HEK293 (cell line): ENCODE data around the gene CIB4.

Experiments used
- CTCF ChIA-PET: fragments of 350-600 bp; formaldehyde crosslinking; extraction: SDS; loops from one replicate; lab custom pipeline; 2021; ENCODE audit warnings: antibody characterized with exemption; lab: Yijun Ruan, JAX
- POLR2A ChIA-PET: fragments of 300-600 bp; formaldehyde crosslinking; extraction: SDS; loops from one replicate; lab custom pipeline; 2020; ENCODE audit warnings: antibody characterized with exemption, inconsistent platforms; lab: Yijun Ruan, JAX
- H3K27ac ChIP-seq: fragments of 200-500 bp; sonication (Bioruptor generic); 2 replicates; pipeline ENCODE4 v1.5.1; 2014; ENCODE audit warnings: low read depth, low read length, control low read depth, inconsistent platforms; ENCODE audit errors: extremely low read depth
- H3K36me3 ChIP-seq, 2 experiments: fragments of 200-500 bp in 1 of 2; sonication (Bioruptor generic) in 1 of 2; 1 replicate in 1 of 2; 2 replicates in 1 of 2; pipeline ENCODE4 v1.5.1; 2014 to 2017; ENCODE audit warnings: inconsistent platforms in 2 of 2, low read length in 2 of 2; ENCODE audit not compliant: control insufficient read depth in 2 of 2, insufficient read depth in 1 of 2
- H3K4me1 ChIP-seq: fragments of 200-500 bp; sonication (Bioruptor generic); 2 replicates; pipeline ENCODE4 v1.5.1; 2014; ENCODE audit warnings: mild to moderate bottlenecking, low read length, inconsistent platforms; ENCODE audit not compliant: control insufficient read depth, insufficient read depth
- H3K4me3 ChIP-seq: 2 replicates; pipeline ENCODE4 v1.5.1; 2011; ENCODE audit warnings: low read depth, mild to moderate bottlenecking, control low read depth, low read length, moderate library complexity
- H3K9me3 ChIP-seq: fragments of 200-500 bp; sonication (Bioruptor generic); 2 replicates; pipeline ENCODE4 v1.5.1; 2014; ENCODE audit warnings: low read depth, low read length, inconsistent platforms; ENCODE audit not compliant: control insufficient read depth, insufficient read depth
- AEBP2 ChIP-seq: fragments of 450-650 bp; formaldehyde crosslinking; IDR thresholded peaks from 2 replicates; pipeline ENCODE4 v1.5.1; 2016; ENCODE audit warnings: missing biosample characterization, missing genetic modification characterization, borderline replicate concordance
- GLI2 ChIP-seq: fragments of 450-650 bp; formaldehyde crosslinking; IDR thresholded peaks from 2 replicates; pipeline ENCODE4; 2017; ENCODE audit warnings: missing biosample characterization, missing genetic modification characterization, low read depth, borderline replicate concordance
- PRDM1 ChIP-seq: fragments of 450-650 bp; formaldehyde crosslinking; IDR thresholded peaks from 2 replicates; pipeline ENCODE4; 2016; ENCODE audit warnings: missing biosample characterization, missing genetic modification characterization
- SALL2 ChIP-seq: fragments of 450-650 bp; formaldehyde crosslinking; IDR thresholded peaks from 2 replicates; pipeline ENCODE4 v1.5.0; 2017; ENCODE audit warnings: missing biosample characterization, mild to moderate bottlenecking, missing genetic modification characterization, borderline replicate concordance
- SCRT1 ChIP-seq: fragments of 450-650 bp; formaldehyde crosslinking; IDR thresholded peaks from 2 replicates; pipeline ENCODE4 v1.5.1; 2016; ENCODE audit warnings: missing biosample characterization, missing genetic modification characterization, borderline replicate concordance
- SP3 ChIP-seq: fragments of 450-650 bp; formaldehyde crosslinking; IDR thresholded peaks from 2 replicates; pipeline ENCODE4 v1.5.1; 2016; ENCODE audit warnings: missing biosample characterization, missing genetic modification characterization
- ZBTB10 ChIP-seq: fragments of 450-650 bp; formaldehyde crosslinking; IDR thresholded peaks from 2 replicates; pipeline ENCODE4 v1.5.1; 2016; ENCODE audit warnings: missing biosample characterization, missing genetic modification characterization
- ZBTB21 ChIP-seq: fragments of 450-650 bp; formaldehyde crosslinking; IDR thresholded peaks from 2 replicates; pipeline ENCODE4 v1.5.1; 2017; ENCODE audit warnings: missing biosample characterization, missing genetic modification characterization
- ZBTB48 ChIP-seq: fragments of 450-650 bp; formaldehyde crosslinking; IDR thresholded peaks from 2 replicates; pipeline ENCODE4 v1.5.1; 2016; ENCODE audit warnings: missing biosample characterization, missing genetic modification characterization
- ZBTB49 ChIP-seq: fragments of 450-650 bp; formaldehyde crosslinking; IDR thresholded peaks from 2 replicates; pipeline ENCODE4 v1.5.1; 2016; ENCODE audit warnings: missing biosample characterization, missing genetic modification characterization, low read depth
- ZBTB7A ChIP-seq: fragments of 450-650 bp; formaldehyde crosslinking; IDR thresholded peaks from 2 replicates; pipeline ENCODE4 v1.5.1; 2016; ENCODE audit warnings: low read depth, missing biosample characterization, missing genetic modification characterization
- ZFP41 ChIP-seq: fragments of 450-650 bp; formaldehyde crosslinking; IDR thresholded peaks from 2 replicates; pipeline ENCODE4 v1.5.1; 2016; ENCODE audit warnings: missing biosample characterization, missing genetic modification characterization, borderline replicate concordance
- ZNF132 ChIP-seq: fragments of 450-650 bp; formaldehyde crosslinking; IDR thresholded peaks from 2 replicates; pipeline ENCODE4 v1.5.1; 2017; ENCODE audit warnings: missing biosample characterization, missing genetic modification characterization, borderline replicate concordance
- ZNF138 ChIP-seq: fragments of 450-650 bp; formaldehyde crosslinking; IDR thresholded peaks from 2 replicates; pipeline ENCODE4 v1.5.1; 2016; ENCODE audit warnings: missing biosample characterization, missing genetic modification characterization, borderline replicate concordance
- ZNF174 ChIP-seq: fragments of 450-650 bp; formaldehyde crosslinking; IDR thresholded peaks from 2 replicates; pipeline ENCODE4 v1.5.0; 2017; ENCODE audit warnings: missing biosample characterization, mild to moderate bottlenecking, missing genetic modification characterization
- ZNF23 ChIP-seq: fragments of 450-650 bp; formaldehyde crosslinking; IDR thresholded peaks from 2 replicates; pipeline ENCODE4 v1.5.1; 2016; ENCODE audit warnings: missing biosample characterization, missing genetic modification characterization, borderline replicate concordance
- ZNF266 ChIP-seq: fragments of 450-650 bp; formaldehyde crosslinking; IDR thresholded peaks from 2 replicates; pipeline ENCODE4 v1.5.1; 2016; ENCODE audit warnings: missing biosample characterization, missing genetic modification characterization, low read depth
- ZNF324 ChIP-seq: fragments of 450-650 bp; formaldehyde crosslinking; IDR thresholded peaks from 2 replicates; pipeline ENCODE4 v1.5.1; 2016; ENCODE audit warnings: missing biosample characterization, missing genetic modification characterization
- ZNF350 ChIP-seq: fragments of 450-650 bp; formaldehyde crosslinking; IDR thresholded peaks from 2 replicates; pipeline ENCODE4 v1.5.0; 2017; ENCODE audit warnings: missing biosample characterization, mild to moderate bottlenecking, missing genetic modification characterization
- ZNF394 ChIP-seq: fragments of 450-650 bp; formaldehyde crosslinking; IDR thresholded peaks from 2 replicates; pipeline ENCODE4 v1.5.1; 2016; ENCODE audit warnings: missing biosample characterization, missing genetic modification characterization, mild to moderate bottlenecking, moderate library complexity, borderline replicate concordance
- ZNF449 ChIP-seq: fragments of 450-650 bp; formaldehyde crosslinking; IDR thresholded peaks from 2 replicates; pipeline ENCODE4 v1.5.1; 2017; ENCODE audit warnings: missing biosample characterization, mild to moderate bottlenecking, missing genetic modification characterization, moderate library complexity
- ZNF488 ChIP-seq: fragments of 450-650 bp; formaldehyde crosslinking; IDR thresholded peaks from 2 replicates; pipeline ENCODE4 v1.5.1; 2016; ENCODE audit warnings: missing biosample characterization, missing genetic modification characterization
- ZNF558 ChIP-seq: fragments of 450-650 bp; formaldehyde crosslinking; IDR thresholded peaks from 2 replicates; pipeline ENCODE4 v1.5.1; 2016; ENCODE audit warnings: missing biosample characterization, missing genetic modification characterization
- ZNF645 ChIP-seq: fragments of 450-650 bp; formaldehyde crosslinking; IDR thresholded peaks from 2 replicates; pipeline ENCODE4; 2016; ENCODE audit warnings: missing biosample characterization, missing genetic modification characterization
- ZSCAN4 ChIP-seq: fragments of 450-650 bp; formaldehyde crosslinking; IDR thresholded peaks from 2 replicates; pipeline ENCODE4 v1.5.1; 2017; ENCODE audit warnings: missing biosample characterization, missing genetic modification characterization

The CIB4 gene

GRCh38 chr2:26619096-26619495 is 22.1 kb downstream of the CIB4 start:
- H3K36me3 ChIP-seq, result no peaks in the 10 kb centered on the region
- no peaks in the 10 kb centered on the region for H3K4me1 ChIP-seq
- TF ChIP-seq ZNF488 (tag by site-specific recombination), result no peak
- no peak for TF ChIP-seq ZNF23 (tag by site-specific recombination)
- TF ChIP-seq ZNF324 (tag by site-specific recombination), result no peak
- no peak for TF ChIP-seq SCRT1 (tag by site-specific recombination)
- TF ChIP-seq ZNF174, result no peak
- TF ChIP-seq ZNF350 (tag by site-specific recombination), result no peak
- TF ChIP-seq ZSCAN4, result no peak
- TF ChIP-seq SP3 (tag by site-specific recombination), result no peak
- no peak for TF ChIP-seq SALL2 (tag by site-specific recombination)
- TF ChIP-seq ZNF449, result no peak
- no peak for TF ChIP-seq PRDM1
- TF ChIP-seq ZBTB21 (tag by site-specific recombination), result no peak
- no peak for TF ChIP-seq ZNF394 (tag by site-specific recombination)
- TF ChIP-seq ZNF558, result no peak
- TF ChIP-seq ZNF138 (tag by site-specific recombination), result no peak
- TF ChIP-seq ZBTB48 (tag by site-specific recombination), result no peak
- TF ChIP-seq ZBTB49 (tag by site-specific recombination), result no peak
- POLR2A ChIA-PET, result no interaction called here
- H3K9me3 ChIP-seq, result no peaks in the 10 kb centered on the region
- CTCF ChIA-PET, result no interaction called here
- no peak overlapping the region for H3K27ac ChIP-seq
- H3K4me3 ChIP-seq, result no peak overlapping the region

- Histone ChIP-seq H3K36me3 (no peaks in the 10 kb centered on the region), H3K4me3 (no peak overlapping the region), H3K27ac (no peak overlapping the region), H3K4me1 (peaks cover 3% of the 10 kb centered on the region; the same call in 1 of the 2 replicates), H3K9me3 (no peaks in the 10 kb centered on the region)
- ChIA-PET CTCF (no interaction called here), POLR2A (no interaction called here)
- TF ChIP-seq ZNF645 (tag by site-specific recombination), result no peak
- no peak for TF ChIP-seq ZNF132 (tag by site-specific recombination)
- TF ChIP-seq ZBTB7A, result no peak
- no peak for TF ChIP-seq AEBP2 (tag by site-specific recombination)
- TF ChIP-seq ZBTB10 (tag by site-specific recombination), result no peak
- TF ChIP-seq GLI2, result no peak
- TF ChIP-seq ZFP41, result no peak
- TF ChIP-seq ZNF266 (tag by site-specific recombination), result no peak
These were observed 22.6 kb downstream of the CIB4 start for GRCh38 chr2:26618611-26619010.
